GM10847 (cell line): Measurements from ENCODE around the gene RETREG2.

Source experiments
- POLR2A ChIP-seq: IDR thresholded peaks from 2 replicates; pipeline ENCODE4 v1.6.1; 2011; ENCODE audit not compliant: insufficient read length; ENCODE audit errors: extremely low read depth

RETREG2 gene

GRCh38 chr2:219178377-219179175 lies 501 bp downstream of the RETREG2 start:
- no peak for TF ChIP-seq POLR2A

- TF ChIP-seq POLR2A = no peak
Observed at GRCh38 chr2:219179601-219180465, 1.8 kb downstream of the RETREG2 start.

- no peak for TF ChIP-seq POLR2A
Observed at GRCh38 chr2:219180961-219181360, 2.9 kb downstream of the RETREG2 start.

DNA sequence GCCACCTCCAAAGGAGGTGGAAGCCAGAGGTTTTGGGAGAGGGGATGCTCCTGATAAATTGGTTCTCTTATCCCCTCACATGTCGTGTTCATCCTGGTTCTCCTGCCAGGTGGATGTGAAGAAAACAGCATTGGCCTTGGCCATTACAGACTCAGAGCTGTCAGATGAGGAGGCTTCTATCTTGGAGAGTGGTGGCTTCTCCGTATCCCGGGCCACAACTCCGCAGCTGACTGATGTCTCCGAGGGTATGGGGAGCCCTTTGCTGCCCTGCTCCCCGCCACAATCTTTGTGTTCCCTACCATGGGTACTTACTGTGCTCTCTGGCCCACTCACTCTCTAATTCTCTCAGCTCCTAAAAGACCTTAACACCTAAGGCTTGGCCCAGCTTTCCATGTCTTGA lies 3.5 kb downstream of the RETREG2 start:
- TF ChIP-seq POLR2A = no peak

GRCh38 chr2:219182331-219183150 lies 4.5 kb downstream of the RETREG2 start:
- no peak for TF ChIP-seq POLR2A

DNA sequence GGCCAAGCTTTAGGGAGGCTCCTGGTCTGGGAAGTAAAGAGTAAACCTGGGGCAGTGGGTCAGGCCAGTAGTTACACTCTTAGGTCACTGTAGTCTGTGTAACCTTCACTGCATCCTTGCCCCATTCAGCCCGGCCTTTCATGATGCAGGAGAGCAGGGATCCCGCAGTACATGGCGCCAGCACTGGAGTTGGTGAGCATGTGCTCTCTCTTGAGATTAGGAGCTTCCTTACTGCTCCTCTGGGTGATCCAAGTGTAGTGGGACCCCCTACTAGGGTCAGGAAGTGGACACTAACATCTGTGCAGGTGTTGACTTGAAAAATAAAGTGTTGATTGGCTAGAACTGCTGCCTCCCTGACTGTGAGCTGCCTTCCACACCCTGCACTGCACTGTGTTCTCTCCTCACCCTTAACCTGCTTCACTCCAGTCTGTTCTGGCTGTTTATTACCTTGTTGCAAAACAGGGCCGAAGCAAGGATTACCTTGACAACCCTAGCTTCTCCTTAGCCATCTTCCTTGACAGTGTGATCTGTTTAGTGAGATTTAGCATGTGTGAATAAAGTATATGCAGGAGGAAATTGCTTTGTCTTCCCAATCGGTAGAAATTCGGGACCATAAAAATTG lies 5.2 kb downstream of the RETREG2 start:
- no peak for TF ChIP-seq POLR2A

DNA sequence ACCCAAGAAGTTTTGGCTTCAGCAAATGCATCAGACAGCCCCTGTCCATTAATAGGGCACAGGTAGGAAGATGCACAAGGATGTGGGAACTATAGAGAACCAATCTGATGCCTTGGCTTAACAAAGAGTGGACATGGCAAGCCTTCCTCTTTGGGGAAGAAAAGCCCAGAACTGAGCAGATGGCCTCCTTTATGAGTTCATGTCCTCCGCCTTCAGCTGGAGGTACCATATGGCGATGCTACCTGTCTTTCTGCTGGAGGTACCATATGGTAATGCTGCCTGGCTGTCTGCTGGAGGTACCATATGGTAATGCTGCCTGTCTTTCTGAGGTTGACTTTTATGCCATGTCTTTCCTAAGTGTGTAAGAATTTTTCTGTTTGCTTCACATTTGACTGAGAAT lies 6.0 kb downstream of the RETREG2 start:
- no peak for TF ChIP-seq POLR2A

DNA sequence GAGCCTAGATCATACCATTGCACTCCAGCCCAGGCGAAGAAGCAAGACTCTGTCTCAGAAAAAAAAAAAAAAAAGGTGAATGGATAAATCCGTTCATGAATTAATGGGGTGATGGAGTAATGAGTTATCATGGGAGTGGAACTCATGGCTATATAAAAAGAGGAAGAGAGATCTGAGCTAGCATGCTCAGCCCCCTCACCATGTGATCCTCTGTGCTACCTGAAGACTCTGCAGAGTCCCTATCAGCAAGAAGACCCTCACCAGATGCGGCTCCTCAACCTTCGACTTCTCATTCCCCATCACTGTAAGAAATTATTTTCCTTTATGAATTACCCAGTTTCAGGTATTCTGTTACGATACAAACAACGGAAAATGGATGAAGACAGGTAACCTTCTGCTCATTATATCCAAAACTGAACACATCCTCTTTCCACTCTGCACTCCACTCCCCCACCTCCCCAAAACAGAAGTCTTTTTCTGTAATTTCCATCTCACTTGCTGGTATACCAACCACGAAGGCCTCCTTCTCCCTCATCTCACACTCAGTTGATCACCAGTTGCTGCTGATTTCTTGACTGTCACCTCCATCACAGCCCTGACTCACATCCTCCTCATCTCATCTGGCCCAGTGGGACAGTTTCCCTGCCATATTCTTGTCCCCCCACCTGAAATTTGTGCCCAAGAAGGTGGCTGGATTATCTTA lies 8.8 kb downstream of the RETREG2 start:
- TF ChIP-seq POLR2A = no peak

GRCh38 chr2:219197388-219197787 lies 19.3 kb downstream of the RETREG2 start:
- TF ChIP-seq POLR2A = no peak

DNA sequence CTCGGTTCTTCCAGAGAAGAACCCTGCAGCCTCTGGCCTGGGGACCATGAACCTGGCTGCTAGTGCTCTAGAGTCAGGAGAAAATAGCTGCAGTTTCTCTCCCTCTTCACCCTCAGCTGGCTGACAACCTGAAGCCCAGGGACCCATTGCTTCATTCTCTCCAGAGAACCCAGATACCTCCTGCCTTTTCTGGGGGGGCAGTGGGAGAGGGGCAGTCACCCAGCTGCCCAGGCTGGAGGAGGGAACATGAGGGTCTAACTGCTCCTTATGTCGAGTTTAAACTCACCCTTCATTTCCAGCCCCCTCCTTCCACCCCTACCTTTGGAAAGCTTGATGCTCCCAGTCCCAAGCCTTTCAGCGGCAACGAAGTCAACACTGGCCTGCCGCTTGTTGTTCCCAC lies 20.9 kb downstream of the RETREG2 start:
- TF ChIP-seq POLR2A = no peak

GRCh38 chr2:219199470-219200211 lies 21.6 kb downstream of the RETREG2 start:
- TF ChIP-seq POLR2A = no peak

- no peak for TF ChIP-seq POLR2A
Observed at GRCh38 chr2:219204425-219205164, 26.5 kb downstream of the RETREG2 start.

GRCh38 chr2:219205165-219205538 lies 27.1 kb downstream of the RETREG2 start:
- TF ChIP-seq POLR2A = no peak
